Prostate gland (tissue), 2 donors: Measurements from ENCODE around the gene YBX1.

Source experiments
- CTCF ChIP-seq, 4 experiments: fragments of 200-600 bp in 2 of 4; fragments of 450-650 bp in 2 of 4; sonication (generic) in 2 of 4; IDR thresholded peaks; 1 replicate in 3 of 4; 2 replicates in 1 of 4; pipeline ENCODE4 v1.5.1; 2016 to 2019; ENCODE audit warnings: antibody characterized with exemption in 4 of 4, mild to moderate bottlenecking in 2 of 4, moderate library complexity in 2 of 4
- POLR2A ChIP-seq: fragments of 450-650 bp; IDR thresholded peaks from one replicate; pipeline ENCODE4 v1.6.1; 2016; ENCODE audit warnings: antibody characterized with exemption, mild to moderate bottlenecking

GRCh38 chr1:42742617-42743316, 60.5 kb downstream of the YBX1 start:
- no peak for TF ChIP-seq CTCF (IDR thresholded peaks at IDR 0.05)
- TF ChIP-seq POLR2A, result no peak
